ENCODE data around the gene GRSF1. TPM values are rescaled to one million over a fixed set of nuclear protein-coding genes. Genes with fewer than 3 reads are reported as not detected.

The GRSF1 gene
- total RNA-seq, 4 donors from 2014 or later, result 33.3 to 45.9 (median 40.6) TPM

DNA sequence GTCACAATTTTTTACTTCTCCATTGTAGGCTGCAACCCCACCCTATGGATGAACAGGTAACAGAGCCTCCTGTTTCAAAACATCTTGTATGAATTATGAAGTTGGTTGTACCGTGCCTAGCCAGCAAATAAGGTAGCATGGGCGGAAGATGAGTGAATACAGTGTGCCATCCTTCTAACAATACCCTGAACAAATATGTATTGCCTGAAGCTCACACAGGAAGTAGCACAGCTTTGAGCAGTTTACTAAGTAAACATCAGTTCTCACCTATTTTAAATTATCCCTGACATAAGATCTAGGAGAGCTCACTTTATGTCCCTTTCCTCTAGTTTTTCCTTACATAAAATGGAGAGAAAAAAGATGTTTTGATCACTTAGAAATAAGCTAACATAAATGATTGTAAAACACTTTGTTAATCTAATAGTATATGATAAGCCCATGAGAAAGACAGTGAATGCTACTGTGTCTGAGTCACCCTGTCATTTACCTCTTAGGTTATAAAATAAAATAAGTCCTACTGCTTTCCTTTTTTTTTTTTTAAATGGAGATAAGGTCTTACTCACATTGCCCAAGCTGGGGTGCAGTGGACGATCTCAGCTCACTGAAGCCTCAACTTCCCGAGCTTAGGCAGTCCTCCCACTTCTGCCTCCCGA, 36.6 kb downstream of the GRSF1 start:
- Histone ChIP-seq H3K27ac (no peak overlapping the region), H3K27me3 (no peaks in the 10 kb centered on the region), H3K36me3 (peaks cover 0 to 84% (median 0%) of the 10 kb centered on the region in 3 donors), H3K4me1 (no peaks in the 10 kb centered on the region), H3K9me3 (no peaks in the 10 kb centered on the region), H3K4me3 (no peak overlapping the region)
- no peak for TF ChIP-seq POLR2A (IDR thresholded peaks at IDR 0.05)
- TF ChIP-seq, protein P1, sequence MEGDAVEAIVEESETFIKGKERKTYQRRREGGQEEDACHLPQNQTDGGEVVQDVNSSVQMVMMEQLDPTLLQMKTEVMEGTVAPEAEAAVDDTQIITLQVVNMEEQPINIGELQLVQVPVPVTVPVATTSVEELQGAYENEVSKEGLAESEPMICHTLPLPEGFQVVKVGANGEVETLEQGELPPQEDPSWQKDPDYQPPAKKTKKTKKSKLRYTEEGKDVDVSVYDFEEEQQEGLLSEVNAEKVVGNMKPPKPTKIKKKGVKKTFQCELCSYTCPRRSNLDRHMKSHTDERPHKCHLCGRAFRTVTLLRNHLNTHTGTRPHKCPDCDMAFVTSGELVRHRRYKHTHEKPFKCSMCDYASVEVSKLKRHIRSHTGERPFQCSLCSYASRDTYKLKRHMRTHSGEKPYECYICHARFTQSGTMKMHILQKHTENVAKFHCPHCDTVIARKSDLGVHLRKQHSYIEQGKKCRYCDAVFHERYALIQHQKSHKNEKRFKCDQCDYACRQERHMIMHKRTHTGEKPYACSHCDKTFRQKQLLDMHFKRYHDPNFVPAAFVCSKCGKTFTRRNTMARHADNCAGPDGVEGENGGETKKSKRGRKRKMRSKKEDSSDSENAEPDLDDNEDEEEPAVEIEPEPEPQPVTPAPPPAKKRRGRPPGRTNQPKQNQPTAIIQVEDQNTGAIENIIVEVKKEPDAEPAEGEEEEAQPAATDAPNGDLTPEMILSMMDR (IDR thresholded peaks at IDR 0.05), result no peak
- DNase-seq (ENCODE audit: low spot score in 2 of 2), result no peak
- 88 to 93% methylated on average over 5 of the region's 5 CpGs for WGBS, 2 donors

DNA sequence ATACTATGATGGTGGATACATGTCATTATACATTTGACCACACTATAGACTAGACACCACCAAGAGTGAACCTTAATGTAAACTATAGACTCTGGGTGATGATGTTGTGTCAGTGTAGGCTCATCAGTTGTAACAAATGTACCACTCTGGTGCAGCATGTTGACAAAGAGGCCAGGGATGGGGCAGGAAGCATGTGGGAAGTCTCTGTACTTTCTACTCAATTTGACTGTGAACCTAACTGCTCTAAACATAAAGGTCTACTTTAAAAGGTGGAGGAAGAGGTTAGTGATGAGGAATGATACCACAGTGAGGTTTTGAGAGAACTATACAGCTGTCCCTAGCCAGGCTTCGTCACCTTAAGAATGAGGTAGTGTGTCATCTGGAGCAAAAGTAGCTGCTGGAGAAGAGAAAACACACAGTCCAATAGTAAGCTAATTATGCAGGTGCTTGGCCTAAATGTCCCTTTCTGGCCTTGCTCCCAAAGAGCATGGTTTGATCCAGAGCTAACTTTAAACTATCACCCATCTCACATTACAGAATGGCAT, 38.4 kb downstream of the GRSF1 start:
- no peak overlapping the region for H3K27ac ChIP-seq
- no peak for TF ChIP-seq EP300 (IDR thresholded peaks at IDR 0.05)
- TF ChIP-seq, protein P1 (IDR thresholded peaks at IDR 0.05), result no peak
- TF ChIP-seq POLR2A (IDR thresholded peaks at IDR 0.05), result no peak
- DNase-seq (ENCODE audit: low spot score in 2 of 2), result no peak
- no peaks in the 10 kb centered on the region for H3K27me3 ChIP-seq
- H3K36me3 ChIP-seq, result peaks cover 0 to 85% (median 0%) of the 10 kb centered on the region in 3 donors
- H3K4me3 ChIP-seq, result no peak overlapping the region
- no peaks in the 10 kb centered on the region for H3K9me3 ChIP-seq
- H3K4me1 ChIP-seq, result no peaks in the 10 kb centered on the region
- 97 to 100% methylated on average over 1 of the region's 1 CpG for WGBS, 2 donors

DNA sequence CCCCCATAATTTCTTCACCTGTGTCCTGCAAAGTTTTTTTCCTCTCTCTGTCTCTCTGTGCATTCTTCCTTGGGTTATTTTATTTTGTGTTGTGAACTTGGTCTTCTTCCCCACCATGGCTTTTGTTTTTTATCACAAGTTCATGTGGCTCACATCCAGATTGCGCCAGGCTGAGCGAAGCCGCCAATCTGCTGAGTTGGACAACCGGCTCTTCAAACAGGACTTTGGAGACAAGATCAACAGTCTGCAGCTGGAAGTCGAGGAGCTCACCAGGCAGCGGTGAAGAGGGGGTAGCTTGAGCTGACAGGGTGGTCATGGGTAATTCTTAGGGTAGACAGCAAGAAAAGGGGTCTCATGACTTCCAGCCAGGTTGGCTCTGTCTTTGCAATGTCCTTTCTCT, 46.1 kb downstream of the GRSF1 start:
- Histone ChIP-seq H3K27ac (no peak overlapping the region), H3K9me3 (no peaks in the 10 kb centered on the region), H3K36me3 (peaks cover 0 to 89% (median 0%) of the 10 kb centered on the region in 3 donors), H3K4me3 (no peak overlapping the region), H3K4me1 (no peaks in the 10 kb centered on the region), H3K27me3 (no peaks in the 10 kb centered on the region)
- no peak for DNase-seq (ENCODE audit: low spot score in 2 of 2)
- no peak for TF ChIP-seq EP300 (IDR thresholded peaks at IDR 0.05)
- TF ChIP-seq, protein P1 (IDR thresholded peaks at IDR 0.05), result no peak
- TF ChIP-seq POLR2A (IDR thresholded peaks at IDR 0.05), result no peak
- WGBS, 2 donors, result 96 to 97% methylated on average over 6 of the region's 6 CpGs

DNA sequence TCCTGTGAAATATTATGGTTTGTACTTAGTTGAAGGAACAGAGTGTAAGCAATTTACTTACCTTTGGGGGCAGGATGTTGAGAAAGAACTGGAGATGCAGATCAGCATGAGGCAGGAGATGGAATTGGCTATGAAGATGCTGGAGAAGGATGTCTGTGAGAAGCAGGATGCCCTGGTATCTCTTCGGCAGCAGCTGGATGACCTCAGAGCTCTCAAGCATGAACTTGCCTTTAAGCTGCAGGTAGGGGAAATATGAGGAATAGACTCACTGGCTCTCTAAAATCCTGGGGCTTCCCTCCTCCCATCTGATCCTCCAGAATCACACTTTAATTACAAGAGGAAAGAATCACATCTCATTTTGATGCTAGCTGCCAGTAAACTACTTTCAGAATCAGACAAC, 51.0 kb downstream of the GRSF1 start:
- peaks cover 0 to 88% (median 0%) of the 10 kb centered on the region in 3 donors for H3K36me3 ChIP-seq
- H3K27ac ChIP-seq, result no peak overlapping the region
- WGBS, 2 donors, result 84 to 92% methylated on average over 1 of the region's 1 CpG
- no peaks in the 10 kb centered on the region for H3K27me3 ChIP-seq
- no peak overlapping the region for H3K4me3 ChIP-seq
- H3K9me3 ChIP-seq, result no peaks in the 10 kb centered on the region
- no peak for TF ChIP-seq POLR2A (IDR thresholded peaks at IDR 0.05)
- TF ChIP-seq EP300 (IDR thresholded peaks at IDR 0.05), result no peak
- TF ChIP-seq, protein P1 (IDR thresholded peaks at IDR 0.05), result no peak
- no peak for DNase-seq (ENCODE audit: low spot score in 2 of 2)
- no peaks in the 10 kb centered on the region for H3K4me1 ChIP-seq

DNA sequence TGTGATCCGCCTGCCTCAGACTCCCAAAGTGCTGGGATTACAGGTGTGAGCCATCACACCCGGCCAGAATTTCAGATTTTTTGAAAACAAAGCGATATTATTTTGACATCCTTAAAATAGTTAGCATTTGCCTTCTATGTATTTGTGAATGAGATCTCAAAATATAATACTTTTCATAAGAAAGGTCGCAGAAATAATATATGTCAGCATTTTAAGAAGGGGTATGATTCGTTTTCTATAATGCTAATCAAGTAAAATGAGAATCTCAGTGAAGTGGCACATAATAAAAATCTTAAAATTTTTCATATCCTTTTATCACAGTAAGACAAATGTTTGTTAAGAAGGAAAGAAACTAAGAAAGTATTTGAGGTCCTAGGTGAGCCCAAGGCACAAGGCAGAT, 52.2 kb downstream of the GRSF1 start:
- H3K9me3 ChIP-seq, result no peaks in the 10 kb centered on the region
- peaks cover 0 to 90% (median 0%) of the 10 kb centered on the region in 3 donors for H3K36me3 ChIP-seq
- WGBS, 2 donors, result 95 to 96% methylated on average over 5 of the region's 5 CpGs
- TF ChIP-seq POLR2A (IDR thresholded peaks at IDR 0.05) (no peak), EP300 (IDR thresholded peaks at IDR 0.05) (no peak)
- TF ChIP-seq, protein P1 (IDR thresholded peaks at IDR 0.05), result no peak
- H3K4me1 ChIP-seq, result no peaks in the 10 kb centered on the region
- no peak overlapping the region for H3K4me3 ChIP-seq
- no peaks in the 10 kb centered on the region for H3K27me3 ChIP-seq
- no peak for DNase-seq (ENCODE audit: low spot score in 2 of 2)
- no peak overlapping the region for H3K27ac ChIP-seq
